Endothelial cell of umbilical vein (primary cell): ENCODE data around the gene ADGRD1. TPM values are rescaled to one million over a fixed set of nuclear protein-coding genes. Genes with fewer than 3 reads are reported as not detected.

Source experiments
- BruUV-seq: library from RNA; stranded (reverse); fragments of 400-500 nt; replicated peaks from 2 replicates; lab custom pipeline; 2021; lab: Mats Ljungman, UMichigan
- CTCF ChIA-PET: fragments of 300-600, 350-600 bp; sonication (Branson Sonifier 250); formaldehyde crosslinking; loops from one replicate; lab custom pipeline; 2021; ENCODE audit warnings: antibody characterized with exemption, inconsistent platforms; lab: Charles Lee
- POLR2A ChIA-PET: fragments of 300-600, 350-600 bp; sonication (Branson Sonifier 250); formaldehyde crosslinking; loops from one replicate; lab custom pipeline; 2021; ENCODE audit warnings: antibody characterized with exemption, inconsistent platforms; lab: Charles Lee
- DNase-seq: peaks from one replicate; pipeline ENCODE4 v3.0.0-alpha.2; 2011; ENCODE audit warnings: low read depth, low spot score
- FAIRE-seq: peaks from 2 replicates; lab custom pipeline; 2011; peaks lifted over from hg19 to GRCh38; lab: Jason Lieb, UNC
- H2AFZ ChIP-seq: 2 replicates; pipeline ENCODE4 v1.6.0; 2012; ENCODE audit warnings: low read depth, low read length, control low read depth, inconsistent platforms
- H3K27ac ChIP-seq: 2 replicates; pipeline ENCODE4 v1.5.1; 2011; ENCODE audit warnings: low read depth, mild to moderate bottlenecking, control low read depth, low read length, moderate library complexity; ENCODE audit not compliant: insufficient read depth
- H3K27me3 ChIP-seq, 2 experiments: 2 replicates each; pipeline versions ENCODE4 v1.6.0 to v1.6.1; 2011; ENCODE audit warnings: low read length in 2 of 2, mixed read lengths in 1 of 2; ENCODE audit not compliant: control insufficient read depth in 2 of 2, insufficient read depth in 2 of 2
- H3K36me3 ChIP-seq, 2 experiments: 2 replicates in 1 of 2; 3 replicates in 1 of 2; pipeline ENCODE4 v1.5.1; 2011; ENCODE audit warnings: low read length in 2 of 2, mild to moderate bottlenecking in 1 of 2, moderate library complexity in 1 of 2; ENCODE audit not compliant: control insufficient read depth in 2 of 2, insufficient read depth in 2 of 2; ENCODE audit errors: extremely low read depth in 1 of 2
- H3K4me1 ChIP-seq: 3 replicates; pipeline ENCODE4 v1.5.1; 2011; ENCODE audit warnings: mild to moderate bottlenecking, low read length; ENCODE audit not compliant: control insufficient read depth, insufficient read depth; ENCODE audit errors: extremely low read depth
- H3K4me2 ChIP-seq: 2 replicates; pipeline ENCODE4 v1.6.1; 2011; ENCODE audit warnings: low read length, control low read depth, mixed read lengths; ENCODE audit not compliant: insufficient read depth
- H3K4me3 ChIP-seq, 3 experiments: fragments of 200-600 bp in 1 of 3; sonication (generic), shearing (Covaris generic) in 1 of 3; replicated peaks in 1 of 3; 2 replicates each; pipeline ENCODE4 v1.5.1; 2011 to 2016; ENCODE audit warnings: control low read depth in 3 of 3, low read length in 3 of 3, mild to moderate bottlenecking in 2 of 3, inconsistent platforms in 1 of 3, low read depth in 1 of 3, moderate library complexity in 1 of 3; ENCODE audit not compliant: insufficient read depth in 1 of 3
- H3K79me2 ChIP-seq: 2 replicates; pipeline ENCODE4 v1.6.0; 2012; ENCODE audit warnings: low read length, inconsistent platforms; ENCODE audit not compliant: control insufficient read depth, insufficient read depth
- H3K9ac ChIP-seq: replicated peaks from 2 replicates; pipeline ENCODE3; 2011; ENCODE audit warnings: low read length, control low read depth; ENCODE audit not compliant: insufficient read depth; ENCODE audit errors: extremely low read depth
- H3K9me1 ChIP-seq: replicated peaks from 3 replicates; pipeline ENCODE4 v1.6.0; 2011; ENCODE audit warnings: mild to moderate bottlenecking, low read length; ENCODE audit not compliant: control insufficient read depth, insufficient read depth; ENCODE audit errors: extremely low read depth
- H3K9me3 ChIP-seq: replicated peaks from 2 replicates; pipeline ENCODE4 v1.5.1; 2012; ENCODE audit warnings: low read length, inconsistent platforms; ENCODE audit not compliant: control insufficient read depth, insufficient read depth
- H4K20me1 ChIP-seq: replicated peaks from 2 replicates; pipeline ENCODE3; 2011; ENCODE audit warnings: mild to moderate bottlenecking, low read length; ENCODE audit not compliant: control insufficient read depth, insufficient read depth; ENCODE audit errors: extremely low read depth
- EZH2 ChIP-seq: IDR thresholded peaks from 2 replicates; pipeline ENCODE4 v1.6.1; 2012; ENCODE audit warnings: borderline replicate concordance, low read depth, mild to moderate bottlenecking, moderate library complexity, low read length, inconsistent platforms; ENCODE audit not compliant: severe bottlenecking
- FOS ChIP-seq: IDR thresholded peaks from 2 replicates; pipeline ENCODE4 v1.6.1; 2011; ENCODE audit warnings: mild to moderate bottlenecking, low read length, moderate library complexity, borderline replicate concordance; ENCODE audit not compliant: insufficient read depth
- GATA2 ChIP-seq: IDR thresholded peaks from 2 replicates; pipeline ENCODE4 v1.7.0; 2011; ENCODE audit warnings: low read depth, mild to moderate bottlenecking, moderate library complexity, mixed read lengths, low read length; ENCODE audit not compliant: insufficient read length, insufficient read depth
- JUN ChIP-seq: IDR thresholded peaks from 2 replicates; pipeline ENCODE4 v1.6.1; 2011; ENCODE audit warnings: borderline replicate concordance, low read depth; ENCODE audit not compliant: insufficient read length, insufficient read depth
- MYC ChIP-seq: IDR thresholded peaks from one replicate; pipeline ENCODE4 v1.6.1; 2011; ENCODE audit warnings: mild to moderate bottlenecking, low read depth, low read length
- POLR2A ChIP-seq: IDR thresholded peaks from 2 replicates; pipeline ENCODE4 v1.6.1; 2012; ENCODE audit warnings: low read depth, mild to moderate bottlenecking, control low read depth, low read length
- POLR2AphosphoS5 ChIP-seq: IDR thresholded peaks from 2 replicates; pipeline ENCODE4 v1.6.1; 2012; ENCODE audit warnings: low read depth, mild to moderate bottlenecking, control low read depth, low read length, moderate library complexity; ENCODE audit not compliant: insufficient read depth
- dilution Hi-C: fragments of 300-500 bp; cut with MboI; formaldehyde crosslinking; loops from one replicate; pipeline ENCODE4 v1.15.0; 2019; ENCODE audit warnings: low sequenced_read_pairs; ENCODE audit not compliant: extremely low pct_ligation_motif_present
- intact Hi-C: fragments of 100-400 bp; cut with micrococcal nuclease; formaldehyde crosslinking; loops from one replicate; pipeline ENCODE4 v1.10.0; 2022
- polyA plus RNA-seq, 4 experiments: library from polyadenylated mRNA; depleted of rRNA in 3 of 4; stranded (reverse) in 3 of 4; unstranded in 1 of 4; fragments of >200 nt; gene quantifications; 2 replicates each; pipeline versions ENCODE4 v1.2.1 to v1.2.3, GENCODE V29; 2011 to 2012; ENCODE audit warnings: missing spikeins in 1 of 4
- total RNA-seq: library from RNA; stranded (reverse); gene quantifications from 2 replicates; pipeline ENCODE4 v1.2.3, GENCODE V29; 2021
- TF ChIP-seq, protein P1 (sequence below), 2 donors: IDR thresholded peaks; 1 replicate in 1 of 2; 2 replicates in 1 of 2; pipeline ENCODE4 v1.5.1; 2011; ENCODE audit warnings: low read length in 2 of 2, mild to moderate bottlenecking in 2 of 2, moderate library complexity in 2 of 2, control low read depth in 1 of 2, inconsistent platforms in 1 of 2, low read depth in 1 of 2; ENCODE audit not compliant: insufficient read depth in 1 of 2; ENCODE audit errors: extremely low read depth in 1 of 2
- TF ChIP-seq, protein P2 (sequence below): IDR thresholded peaks from 2 replicates; pipeline ENCODE4 v1.6.1; 2011; ENCODE audit not compliant: insufficient read depth, insufficient read length

The ADGRD1 gene
- total and polyA plus RNA-seq, 2 donors (not counting 3 experiments of a cell fraction or from before 2014, with no cell fraction given) = 0.07 TPM; not detected in 1

DNA sequence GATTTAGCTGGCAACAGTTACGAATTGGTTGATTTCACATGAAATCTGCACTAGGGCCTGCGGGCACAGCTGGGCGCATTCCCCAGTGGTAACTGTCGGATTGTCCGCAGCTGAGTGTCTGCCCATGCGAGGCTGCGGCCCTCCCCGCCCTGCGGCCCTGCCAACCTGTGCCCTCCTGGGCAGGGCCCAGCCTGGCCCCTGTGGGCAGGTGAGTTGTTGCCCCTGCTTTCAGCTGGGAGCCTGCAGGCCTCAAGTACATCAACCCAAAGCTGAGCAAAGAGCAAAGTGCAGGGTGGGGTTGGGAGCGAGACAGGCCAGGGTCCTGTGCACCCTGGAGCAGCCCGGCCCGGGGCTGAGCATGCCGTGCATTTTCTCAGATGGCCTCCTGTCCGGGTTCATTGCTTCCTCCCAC is 89.1 kb downstream of the ADGRD1 start:
- ChIA-PET CTCF (no interaction called here), POLR2A (no interaction called here)
- no peak overlapping the region for H3K9ac ChIP-seq
- dilution Hi-C loops = no loop called here
- H3K4me2 ChIP-seq = no peak overlapping the region
- no peak overlapping the region for H2AFZ ChIP-seq
- H3K9me3 ChIP-seq = no peaks in the 10 kb centered on the region
- no TSS peak for BruUV-seq
- no peak for FAIRE-seq
- no peaks in the 10 kb centered on the region for H3K36me3 ChIP-seq
- DNase-seq = no peak
- no peaks in the 10 kb centered on the region for H4K20me1 ChIP-seq
- H3K4me1 ChIP-seq = no peaks in the 10 kb centered on the region
- no peaks in the 10 kb centered on the region for H3K79me2 ChIP-seq
- H3K4me3 ChIP-seq = no peak overlapping the region
- H3K9me1 ChIP-seq = no peaks in the 10 kb centered on the region
- no peak overlapping the region for H3K27ac ChIP-seq
- TF ChIP-seq POLR2AphosphoS5 (no peak), MYC (no peak), JUN (no peak), EZH2 (no peak), POLR2A (no peak), GATA2 (no peak), FOS (no peak)
- TF ChIP-seq, protein P1, sequence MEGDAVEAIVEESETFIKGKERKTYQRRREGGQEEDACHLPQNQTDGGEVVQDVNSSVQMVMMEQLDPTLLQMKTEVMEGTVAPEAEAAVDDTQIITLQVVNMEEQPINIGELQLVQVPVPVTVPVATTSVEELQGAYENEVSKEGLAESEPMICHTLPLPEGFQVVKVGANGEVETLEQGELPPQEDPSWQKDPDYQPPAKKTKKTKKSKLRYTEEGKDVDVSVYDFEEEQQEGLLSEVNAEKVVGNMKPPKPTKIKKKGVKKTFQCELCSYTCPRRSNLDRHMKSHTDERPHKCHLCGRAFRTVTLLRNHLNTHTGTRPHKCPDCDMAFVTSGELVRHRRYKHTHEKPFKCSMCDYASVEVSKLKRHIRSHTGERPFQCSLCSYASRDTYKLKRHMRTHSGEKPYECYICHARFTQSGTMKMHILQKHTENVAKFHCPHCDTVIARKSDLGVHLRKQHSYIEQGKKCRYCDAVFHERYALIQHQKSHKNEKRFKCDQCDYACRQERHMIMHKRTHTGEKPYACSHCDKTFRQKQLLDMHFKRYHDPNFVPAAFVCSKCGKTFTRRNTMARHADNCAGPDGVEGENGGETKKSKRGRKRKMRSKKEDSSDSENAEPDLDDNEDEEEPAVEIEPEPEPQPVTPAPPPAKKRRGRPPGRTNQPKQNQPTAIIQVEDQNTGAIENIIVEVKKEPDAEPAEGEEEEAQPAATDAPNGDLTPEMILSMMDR (IDR thresholded peaks at IDR 0.05; ENCODE audit: extremely low read depth in 1 of 2, insufficient read depth in 1 of 2, low read depth in 1 of 2, low read length in 2 of 2) = no peak
- TF ChIP-seq, protein P2, sequence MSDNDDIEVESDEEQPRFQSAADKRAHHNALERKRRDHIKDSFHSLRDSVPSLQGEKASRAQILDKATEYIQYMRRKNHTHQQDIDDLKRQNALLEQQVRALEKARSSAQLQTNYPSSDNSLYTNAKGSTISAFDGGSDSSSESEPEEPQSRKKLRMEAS = no peak
- H3K27me3 ChIP-seq = no peaks in the 10 kb centered on the region
- intact Hi-C loops = no loop called here
